ENCODE data around the gene AZI2. TPM values are rescaled to one million over a fixed set of nuclear protein-coding genes. Genes with fewer than 3 reads are reported as not detected.
A peak's percentile ranks its signal among the peaks of the same experiment; 100 is the strongest.

The AZI2 gene
- total RNA-seq, 2 experiments from 2014 or later: 53.5 to 68.8 TPM

DNA sequence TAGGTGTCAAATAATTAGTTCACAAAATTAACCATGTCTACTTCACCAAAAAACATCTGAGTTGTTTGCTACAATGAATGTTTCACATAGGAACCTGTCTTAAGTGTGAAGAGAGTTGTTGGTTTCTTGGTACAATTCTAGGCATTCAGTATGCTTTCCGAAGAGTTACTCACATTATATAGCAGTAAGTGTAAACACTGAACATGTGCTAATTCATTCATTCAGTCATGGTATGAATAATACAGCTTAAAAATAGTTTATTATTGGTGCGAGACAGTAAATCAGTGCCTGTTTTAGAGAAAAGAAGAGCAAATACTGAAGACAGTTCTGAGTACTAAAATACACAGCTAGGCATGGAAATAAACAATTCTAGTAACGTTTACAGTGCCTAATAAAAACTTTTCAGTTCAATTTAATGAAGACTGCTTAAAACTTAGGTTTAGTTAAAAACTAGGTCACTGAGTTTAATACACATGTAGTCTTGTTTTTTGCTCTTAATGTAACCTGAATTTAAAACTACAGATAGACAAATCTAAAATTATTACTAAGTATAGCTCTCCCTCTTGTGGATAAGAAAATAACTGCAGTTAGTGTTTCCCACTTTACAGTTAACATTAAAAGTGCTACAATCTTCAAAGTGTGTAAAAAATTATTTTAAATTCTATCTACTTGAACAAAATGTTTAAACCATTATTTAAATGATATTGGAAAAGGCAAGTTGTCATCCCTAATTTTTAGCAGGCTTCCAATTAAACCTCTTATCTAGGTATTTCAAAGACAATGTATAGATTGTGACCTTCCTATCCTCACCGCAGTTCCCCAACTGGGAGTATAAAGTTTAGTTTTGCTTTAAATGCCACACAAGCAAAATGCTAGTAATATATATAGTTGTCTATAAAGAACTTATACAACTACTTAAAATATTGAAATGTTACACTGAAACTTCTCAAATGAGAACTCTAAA is 20.2 kb downstream of the AZI2 start:
- POLR2A ChIA-PET: no interaction called here

DNA sequence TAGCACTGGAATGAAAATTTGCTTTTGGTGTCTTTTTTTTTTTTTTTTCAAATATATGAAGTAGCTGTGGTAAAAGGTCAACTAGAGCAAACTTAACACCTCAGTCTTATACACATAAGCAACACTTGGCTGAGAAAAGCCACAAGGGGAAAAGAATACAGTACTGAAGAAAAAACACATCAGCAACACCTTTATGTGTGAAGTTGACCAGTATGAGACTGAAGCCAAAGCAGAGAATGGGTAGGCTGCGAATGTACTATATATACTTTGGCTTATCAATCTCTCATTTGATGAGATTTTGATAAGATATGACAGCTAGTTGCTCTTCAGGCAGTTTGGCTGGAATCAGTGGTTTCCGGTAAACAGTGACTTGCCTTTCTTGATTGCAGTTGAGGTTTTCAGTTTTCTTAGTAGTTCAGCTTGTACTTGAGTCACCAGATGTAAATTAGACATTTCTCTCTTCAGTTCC is 22.1 kb downstream of the AZI2 start:
- no peak overlapping the region for H3K4me3 Mint-ChIP-seq
- no peaks in the 10 kb centered on the region for H3K9me3 Mint-ChIP-seq
- ChIA-PET CTCF (interaction anchor here (0.6 to 3.5 kb wide), 9 partner anchors 9 to 614 kb away, joined by 3 to 36 read pairs (median 6); partner anchors contain the start of gene EOMES), POLR2A (interaction anchor here (0.7 kb wide), 1 partner anchor 74 kb away, joined by 3 read pairs; no protein-coding TSS in a partner anchor)
- H3K27ac Mint-ChIP-seq: peak overlapping the region; percentile 34
- H3K36me3 Mint-ChIP-seq (ENCODE audit: low read depth): peaks cover 21% of the 10 kb centered on the region
- no peaks in the 10 kb centered on the region for H3K27me3 Mint-ChIP-seq
- H3K4me1 Mint-ChIP-seq: peaks cover 26% of the 10 kb centered on the region
- peak; percentile 48 for DNase-seq

More for the DNA sequence above, 20.2 kb downstream of the AZI2 start:
- Mint-ChIP-seq H3K36me3 (ENCODE audit: low read depth) (peaks cover 25% of the 10 kb centered on the region), H3K9me3 (no peaks in the 10 kb centered on the region), H3K4me3 (no peak overlapping the region), H3K27me3 (no peaks in the 10 kb centered on the region), H3K4me1 (peaks cover 25% of the 10 kb centered on the region), H3K27ac (no peak overlapping the region)
- CTCF ChIA-PET: interaction anchor here (0.7 to 3.5 kb wide), 11 partner anchors 9 to 616 kb away, joined by 3 to 36 read pairs (median 4); partner anchors contain the start of genes AZI2, EOMES and ZCWPW2
- no peak for DNase-seq

DNA sequence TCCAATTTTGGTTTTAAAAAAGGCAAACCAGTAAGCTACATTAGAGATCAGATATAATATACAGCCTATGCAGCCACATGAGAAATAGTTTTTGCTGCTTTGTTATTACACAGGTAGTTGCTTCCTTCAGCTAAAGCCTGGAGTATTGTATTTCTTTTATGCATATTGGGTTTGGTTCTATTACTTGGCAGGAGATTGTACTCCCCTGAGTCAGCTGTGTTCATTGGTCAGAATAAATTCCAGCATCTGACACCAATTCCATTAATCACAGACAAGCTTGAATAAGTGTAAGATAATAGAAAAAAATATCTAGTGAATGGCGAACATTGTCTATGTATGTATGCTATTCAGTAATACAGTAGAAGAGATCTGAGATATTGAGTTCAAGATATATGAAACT is 26.2 kb downstream of the AZI2 start:
- Mint-ChIP-seq H3K4me1 (peaks cover 28% of the 10 kb centered on the region), H3K36me3 (ENCODE audit: low read depth) (peaks cover 21% of the 10 kb centered on the region), H3K27me3 (no peaks in the 10 kb centered on the region), H3K9me3 (no peaks in the 10 kb centered on the region), H3K4me3 (no peak overlapping the region), H3K27ac (no peak overlapping the region)
- DNase-seq: no peak
- ChIA-PET CTCF (interaction anchor here (1.2 to 3.6 kb wide), 3 partner anchors 12 to 610 kb away, joined by 5 to 14 read pairs (median 5); no protein-coding TSS in a partner anchor), POLR2A (interaction anchor here (0.7 kb wide), 1 partner anchor 614 kb away, joined by 4 read pairs; no protein-coding TSS in a partner anchor)

DNA sequence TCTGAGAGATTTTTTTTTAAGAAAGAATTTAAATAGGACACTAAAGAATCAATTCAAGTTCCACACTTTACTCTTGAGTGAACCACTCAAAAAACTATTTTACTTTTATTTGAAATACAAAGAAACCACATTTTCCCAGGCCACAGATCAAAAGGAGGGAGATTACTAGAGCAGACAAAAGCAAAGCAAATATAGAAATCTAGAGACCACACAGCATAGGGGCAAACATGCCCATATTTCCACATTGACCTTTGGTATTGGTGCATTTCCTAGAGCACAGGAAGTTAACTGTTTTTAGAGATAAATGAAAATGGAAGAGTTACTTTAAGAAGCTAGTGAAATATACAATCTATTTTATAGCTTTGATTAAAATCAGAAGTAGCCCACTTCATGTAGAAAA is 27.6 kb downstream of the AZI2 start:
- ChIA-PET CTCF (interaction anchor here (1.0 to 3.6 kb wide), 4 partner anchors 13 to 641 kb away, joined by 3 to 14 read pairs (median 4); no protein-coding TSS in a partner anchor), POLR2A (no interaction called here)
- Mint-ChIP-seq H3K27ac (no peak overlapping the region), H3K4me3 (no peak overlapping the region), H3K4me1 (peaks cover 16% of the 10 kb centered on the region), H3K36me3 (ENCODE audit: low read depth) (peaks cover 21% of the 10 kb centered on the region), H3K27me3 (no peaks in the 10 kb centered on the region), H3K9me3 (no peaks in the 10 kb centered on the region)
- no peak for DNase-seq

DNA sequence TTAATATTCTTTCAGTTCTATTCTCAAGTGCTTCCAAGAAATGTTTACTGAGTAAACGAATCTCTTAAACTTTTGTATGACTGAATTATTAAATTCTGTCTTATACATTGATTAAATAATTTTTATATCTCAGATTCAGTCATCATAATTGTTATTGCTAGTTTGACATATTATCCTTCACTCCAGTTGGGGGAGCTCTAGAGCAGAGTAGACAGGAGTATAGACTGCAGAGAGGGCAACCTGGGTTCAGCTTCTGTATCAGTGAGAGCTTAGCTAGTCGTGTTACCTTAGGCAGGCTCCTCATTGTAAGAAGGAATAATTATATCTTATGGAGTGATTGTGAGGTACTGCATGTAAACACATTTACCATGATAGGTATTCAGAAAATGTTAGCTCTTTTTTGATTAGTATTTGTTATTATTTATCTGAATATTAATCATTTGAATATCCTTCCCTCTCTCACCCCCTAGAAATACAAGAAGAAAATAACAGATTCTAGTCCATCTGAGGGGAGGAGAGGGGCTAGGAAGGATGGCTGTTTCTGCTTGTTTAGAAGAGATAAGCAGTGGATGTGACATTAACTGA is 31.1 kb downstream of the AZI2 start:
- Mint-ChIP-seq H3K9me3 (no peaks in the 10 kb centered on the region), H3K4me3 (no peak overlapping the region), H3K36me3 (ENCODE audit: low read depth) (peaks cover 5% of the 10 kb centered on the region), H3K4me1 (peaks cover 10% of the 10 kb centered on the region), H3K27ac (no peak overlapping the region), H3K27me3 (no peaks in the 10 kb centered on the region)
- CTCF ChIA-PET: interaction anchor here (0.9 to 1.4 kb wide), 10 partner anchors 9 to 596 kb away, joined by 3 to 6 read pairs (median 4); partner anchors contain the start of genes AZI2, EOMES and ZCWPW2
- DNase-seq: peak; percentile 58
- POLR2A ChIA-PET: no interaction called here

DNA sequence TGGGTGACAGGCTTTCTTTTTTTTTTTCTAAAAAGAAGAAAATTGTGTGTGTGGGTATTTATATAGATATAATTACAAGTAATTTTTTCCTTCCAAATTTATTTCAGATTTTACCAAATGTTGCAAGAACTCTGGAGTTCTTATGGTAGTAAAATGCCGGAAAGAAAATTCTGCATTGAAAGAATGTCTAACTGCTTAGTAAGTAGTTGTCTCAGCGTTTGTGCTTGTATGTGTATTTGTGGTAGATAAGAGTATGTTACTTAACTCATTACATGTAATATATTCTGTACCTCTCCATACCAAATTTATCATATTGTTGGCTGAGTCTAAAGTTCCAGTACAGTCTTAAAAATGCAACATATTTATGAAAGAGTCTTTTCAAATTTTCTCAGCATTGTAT is 32.4 kb downstream of the AZI2 start:
- POLR2A ChIA-PET: no interaction called here
- H3K4me3 Mint-ChIP-seq: no peak overlapping the region
- CTCF ChIA-PET: no interaction called here
- H3K27ac Mint-ChIP-seq: no peak overlapping the region
- no peaks in the 10 kb centered on the region for H3K9me3 Mint-ChIP-seq
- H3K4me1 Mint-ChIP-seq: peaks cover 6% of the 10 kb centered on the region
- H3K36me3 Mint-ChIP-seq (ENCODE audit: low read depth): peaks cover 5% of the 10 kb centered on the region
- no peak for DNase-seq
- no peaks in the 10 kb centered on the region for H3K27me3 Mint-ChIP-seq

DNA sequence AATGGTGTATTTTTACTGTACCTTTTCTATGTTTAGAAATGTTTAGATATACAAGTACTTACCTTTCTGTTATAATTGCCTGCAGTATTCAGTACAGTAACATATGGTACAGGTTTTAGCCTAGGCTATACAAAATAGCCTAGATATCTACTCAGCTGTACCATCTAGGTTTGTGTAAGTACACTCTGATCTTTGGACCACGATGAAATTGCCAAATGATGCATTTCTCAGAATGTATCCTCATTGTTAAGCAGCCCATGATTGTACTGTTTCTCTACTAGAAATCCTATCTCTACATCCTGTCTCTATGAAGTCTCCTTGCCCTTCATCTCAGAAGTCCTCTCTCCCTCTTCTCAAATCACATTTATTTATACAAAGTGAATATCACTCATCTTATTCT is 32.9 kb downstream of the AZI2 start:
- CTCF ChIA-PET: no interaction called here
- DNase-seq: no peak
- POLR2A ChIA-PET: no interaction called here
- Mint-ChIP-seq H3K9me3 (no peaks in the 10 kb centered on the region), H3K36me3 (ENCODE audit: low read depth) (peaks cover 5% of the 10 kb centered on the region), H3K4me1 (peaks cover under 1% of the 10 kb centered on the region), H3K27ac (no peak overlapping the region), H3K27me3 (no peaks in the 10 kb centered on the region), H3K4me3 (no peak overlapping the region)

DNA sequence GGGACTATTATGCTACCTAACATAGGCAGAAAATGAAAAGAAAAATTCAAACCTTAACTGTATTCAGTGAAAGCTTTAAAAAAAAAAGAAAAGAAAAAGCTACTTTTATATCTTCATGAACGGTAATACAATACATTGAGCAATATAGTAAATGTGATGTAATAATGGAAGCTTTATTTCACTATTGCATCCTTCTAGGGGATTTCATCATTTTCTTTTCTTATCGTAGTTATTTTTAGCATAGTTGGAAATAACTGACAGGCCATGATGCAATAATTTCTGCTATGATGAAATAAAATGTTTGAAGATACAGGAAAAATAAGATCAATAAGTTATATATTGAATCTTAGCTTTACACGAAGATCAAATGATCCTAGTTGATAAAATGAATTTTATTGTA is 40.4 kb downstream of the AZI2 start:
- H3K27me3 Mint-ChIP-seq: no peaks in the 10 kb centered on the region
- H3K4me1 Mint-ChIP-seq: no peaks in the 10 kb centered on the region

DNA sequence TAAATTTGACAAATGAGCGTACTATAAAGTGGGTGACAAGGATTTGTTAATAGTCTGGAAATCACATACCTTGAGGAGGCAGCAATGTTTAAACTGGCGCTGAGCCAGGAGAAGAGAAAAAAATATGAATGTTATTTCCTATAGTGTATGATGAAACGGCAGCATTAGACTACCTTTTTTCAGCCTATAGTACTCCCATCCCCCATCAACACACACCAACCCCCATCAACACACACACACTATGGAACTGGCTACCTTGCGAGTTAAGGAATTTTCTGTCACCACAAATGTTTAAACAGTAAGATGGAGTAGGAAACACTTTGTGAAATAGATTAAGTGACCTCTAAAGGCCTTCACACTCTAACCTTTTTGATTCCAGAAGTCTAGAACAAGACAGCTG is 46.9 kb downstream of the AZI2 start:
- Mint-ChIP-seq H3K4me3 (no peak overlapping the region), H3K27me3 (no peaks in the 10 kb centered on the region), H3K4me1 (peaks cover 3% of the 10 kb centered on the region), H3K27ac (no peak overlapping the region), H3K9me3 (no peaks in the 10 kb centered on the region), H3K36me3 (ENCODE audit: low read depth) (peaks cover 6% of the 10 kb centered on the region)
- POLR2A ChIA-PET: no interaction called here
- DNase-seq: no peak
- CTCF ChIA-PET: no interaction called here

More for the DNA sequence above, 40.4 kb downstream of the AZI2 start:
- POLR2A ChIA-PET: no interaction called here
- CTCF ChIA-PET: interaction anchor here (1.1 to 1.6 kb wide), 2 partner anchors 11 to 14 kb away, joined by 3 to 5 read pairs; no protein-coding TSS in a partner anchor
- peaks cover 5% of the 10 kb centered on the region for H3K36me3 Mint-ChIP-seq (ENCODE audit: low read depth)
- no peak overlapping the region for H3K4me3 Mint-ChIP-seq
- H3K27ac Mint-ChIP-seq: no peak overlapping the region
- no peak for DNase-seq
- H3K9me3 Mint-ChIP-seq: no peaks in the 10 kb centered on the region

DNA sequence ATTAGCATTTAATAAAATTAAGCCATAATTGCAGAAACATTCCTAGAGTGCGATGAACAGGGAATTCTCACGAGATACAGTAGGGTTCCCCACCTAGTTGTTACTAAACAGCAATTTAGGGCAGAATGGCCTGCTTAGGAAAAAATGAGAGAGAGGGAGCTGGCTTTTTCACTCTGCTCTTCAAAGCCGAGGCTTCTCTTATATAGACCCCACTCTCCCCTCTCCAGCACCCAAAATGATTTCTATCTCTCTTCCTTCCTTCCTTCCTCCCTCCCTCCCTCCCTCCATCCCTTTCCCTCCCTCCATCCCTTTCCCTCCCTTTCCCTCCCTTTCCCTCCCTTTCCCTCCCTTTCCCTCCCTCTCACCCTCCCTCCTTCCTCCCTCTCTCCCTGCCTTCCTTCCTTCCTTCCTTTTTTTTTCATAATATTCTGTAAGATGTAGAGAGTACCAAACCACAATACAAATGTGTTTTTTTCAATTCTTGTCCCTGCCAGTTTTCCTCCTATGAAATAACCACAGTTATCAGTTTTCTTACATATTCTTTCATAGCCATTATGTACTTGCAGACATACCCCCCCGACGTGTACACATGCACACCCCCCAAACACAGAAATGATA is 48.2 kb downstream of the AZI2 start:
- Mint-ChIP-seq H3K36me3 (ENCODE audit: low read depth) (peaks cover 5% of the 10 kb centered on the region), H3K27me3 (no peaks in the 10 kb centered on the region), H3K27ac (no peak overlapping the region), H3K4me3 (no peak overlapping the region), H3K4me1 (peaks cover 7% of the 10 kb centered on the region), H3K9me3 (no peaks in the 10 kb centered on the region)
- ChIA-PET POLR2A (no interaction called here), CTCF (interaction anchor here (1.6 kb wide), 1 partner anchor 13 kb away, joined by 3 read pairs; no protein-coding TSS in a partner anchor)
- no peak for DNase-seq

DNA sequence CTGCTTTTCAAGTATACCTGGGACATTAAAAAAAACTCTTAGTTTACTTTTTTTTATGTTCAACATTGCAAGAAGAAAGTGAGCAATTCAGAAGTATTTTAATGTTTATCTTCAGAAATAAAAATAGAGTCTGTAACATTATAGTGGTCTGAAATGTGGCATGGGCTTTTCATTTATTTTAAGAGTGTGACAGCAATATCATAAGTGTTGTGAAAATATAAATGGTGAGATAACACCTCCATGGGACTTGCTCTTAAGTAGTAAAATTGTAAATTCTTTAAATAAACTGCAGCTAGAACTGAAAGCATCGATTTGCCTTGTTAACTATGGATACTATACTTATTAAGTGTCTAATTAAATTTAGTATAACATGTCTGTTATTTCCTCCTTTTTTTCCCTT is 48.9 kb downstream of the AZI2 start:
- Mint-ChIP-seq H3K9me3 (no peaks in the 10 kb centered on the region), H3K27ac (no peak overlapping the region), H3K36me3 (ENCODE audit: low read depth) (peaks cover 4% of the 10 kb centered on the region), H3K4me3 (no peak overlapping the region), H3K27me3 (no peaks in the 10 kb centered on the region), H3K4me1 (peaks cover 13% of the 10 kb centered on the region)
- ChIA-PET CTCF (interaction anchor here (1.6 kb wide), 1 partner anchor 14 kb away, joined by 3 read pairs; no protein-coding TSS in a partner anchor), POLR2A (no interaction called here)
- DNase-seq: no peak

DNA sequence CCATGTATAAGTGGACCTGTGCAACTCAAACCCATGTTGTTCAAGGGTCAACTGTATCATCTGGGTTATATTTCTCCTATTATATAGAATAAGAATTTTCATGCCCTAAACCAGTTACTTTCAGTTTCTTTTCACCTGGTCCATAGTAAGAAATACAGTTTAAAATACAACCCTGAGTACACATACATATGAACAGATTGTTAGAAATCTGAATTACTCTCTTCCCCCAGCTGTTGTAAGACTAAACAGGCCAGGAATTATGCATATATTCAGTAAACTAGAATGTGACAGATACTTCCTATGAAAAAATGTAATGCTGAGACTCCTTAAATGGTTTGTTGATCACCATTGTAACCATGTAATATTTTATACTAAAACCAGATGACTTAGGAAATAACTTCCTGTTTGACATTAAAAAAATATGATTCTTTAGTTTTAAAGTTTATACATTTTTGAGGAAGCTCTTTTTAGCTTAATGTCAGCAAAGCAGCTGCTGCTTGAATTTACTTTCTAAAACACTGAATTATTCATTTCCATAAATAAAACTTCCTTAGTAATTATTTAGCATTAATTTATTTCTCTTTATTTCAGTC is 52.6 kb downstream of the AZI2 start:
- CTCF ChIA-PET: interaction anchor here (1.2 kb wide), 1 partner anchor 9 kb away, joined by 3 read pairs; no protein-coding TSS in a partner anchor
- Mint-ChIP-seq H3K4me1 (peaks cover 16% of the 10 kb centered on the region), H3K27ac (no peak overlapping the region), H3K27me3 (no peaks in the 10 kb centered on the region), H3K4me3 (no peak overlapping the region), H3K9me3 (no peaks in the 10 kb centered on the region), H3K36me3 (ENCODE audit: low read depth) (peaks cover 7% of the 10 kb centered on the region)
- DNase-seq: no peak
- POLR2A ChIA-PET: no interaction called here

Data from activated CD4-positive, alpha-beta T cell treated with anti-CD3 and anti-CD28 coated beads, Interleukin-2, amount 10 ng/mL, durations not matched to agents 7 days and 5 days (primary cell).